ENCODE measurements around the gene HLA-A.
"Not testable (repeated sequence)": the region's sequence is repeated elsewhere in the genome, so short reads cannot be mapped to it uniquely, and the experiment has no call there.

HLA-A gene

GRCh38 chr6:29963697-29964096, 21.4 kb downstream of the HLA-A start:
- DNase-seq: not testable (repeated sequence)

- DNase-seq: no peak
Measured at GRCh38 chr6:29964518-29964886, 22.2 kb downstream of the HLA-A start.

- peak; percentile 92 for DNase-seq
Measured at GRCh38 chr6:29964887-29965562, 22.7 kb downstream of the HLA-A start.

- DNase-seq: no peak
Measured at GRCh38 chr6:29965563-29965872, 23.2 kb downstream of the HLA-A start.

GRCh38 chr6:29965873-29966601, 23.7 kb downstream of the HLA-A start:
- peak; percentile 89 for DNase-seq

GRCh38 chr6:29967379-29968010, 25.2 kb downstream of the HLA-A start:
- peak; percentile 82 for DNase-seq

GRCh38 chr6:29968130-29968529, 25.8 kb downstream of the HLA-A start:
- DNase-seq: no peak

- no peak for DNase-seq
Measured at GRCh38 chr6:29968905-29969304, 26.6 kb downstream of the HLA-A start.

- no peak for DNase-seq
Measured at GRCh38 chr6:29970711-29971110, 28.4 kb downstream of the HLA-A start.

- DNase-seq: no peak
Measured at GRCh38 chr6:29974901-29975560, 32.7 kb downstream of the HLA-A start.

- no peak for DNase-seq
Measured at GRCh38 chr6:29975561-29975907, 33.2 kb downstream of the HLA-A start.

- DNase-seq: no peak
Measured at GRCh38 chr6:29976253-29976587, 33.9 kb downstream of the HLA-A start.

- DNase-seq: peak; percentile 45
Measured at GRCh38 chr6:29976588-29977424, 34.5 kb downstream of the HLA-A start.

GRCh38 chr6:29977425-29977727, 35.0 kb downstream of the HLA-A start:
- no peak for DNase-seq

- DNase-seq: not testable (repeated sequence)
Measured at GRCh38 chr6:29980013-29980412, 37.7 kb downstream of the HLA-A start.

- no peak for DNase-seq
Measured at GRCh38 chr6:29980511-29980910, 38.2 kb downstream of the HLA-A start.

GRCh38 chr6:29981211-29981812, 39.0 kb downstream of the HLA-A start:
- DNase-seq: no peak

- no peak for DNase-seq
Measured at GRCh38 chr6:29982097-29982496, 39.8 kb downstream of the HLA-A start.

GRCh38 chr6:29984232-29984631, 41.9 kb downstream of the HLA-A start:
- no peak for DNase-seq

- DNase-seq: no peak
Measured at GRCh38 chr6:29984992-29985391, 42.7 kb downstream of the HLA-A start.

- no peak for DNase-seq
Measured at GRCh38 chr6:29986179-29986781, 43.9 kb downstream of the HLA-A start.

- DNase-seq: no peak
Measured at GRCh38 chr6:29989211-29989610, 46.9 kb downstream of the HLA-A start.

Data from NCI-H2029 (cell line).